ENCODE data around the gene MFGE8.

DNA sequence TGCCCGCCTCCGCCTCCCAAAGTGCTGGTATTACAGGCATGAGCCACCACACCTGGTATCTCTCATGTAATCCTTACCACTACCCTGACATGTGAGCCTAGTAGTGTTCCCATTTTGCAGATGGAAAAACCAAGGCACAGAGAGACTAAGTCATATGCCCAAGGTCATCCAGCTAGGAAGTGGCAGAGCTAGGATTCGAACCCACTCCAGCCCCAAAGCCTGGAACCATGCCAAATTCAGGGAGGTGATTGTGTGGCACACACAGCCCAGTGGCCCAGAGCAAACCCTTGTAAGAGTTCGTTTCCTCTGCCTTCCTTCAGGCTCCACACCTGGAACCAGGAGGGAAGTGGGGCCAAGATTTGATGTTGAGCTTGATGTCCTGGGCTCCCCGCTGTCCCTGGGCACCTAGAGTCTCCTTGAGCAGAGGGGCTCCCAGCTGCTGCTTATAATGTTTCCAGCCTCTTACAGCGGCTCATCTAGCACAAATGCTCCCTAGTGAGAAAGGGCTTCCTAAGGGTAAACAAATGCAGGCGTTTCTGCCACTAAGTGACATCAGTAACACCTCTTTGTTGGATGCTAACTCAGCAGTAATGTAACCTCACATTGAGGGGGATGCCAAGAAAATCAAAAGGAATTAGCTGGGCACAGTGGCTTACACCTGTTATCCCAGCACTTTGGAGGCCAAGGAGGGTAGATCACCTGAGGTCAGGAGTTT lies 21.5 kb downstream of the MFGE8 start:
- no peak for TF ChIP-seq POLR2A (IDR thresholded peaks at IDR 0.05)
- TF ChIP-seq, protein P1, sequence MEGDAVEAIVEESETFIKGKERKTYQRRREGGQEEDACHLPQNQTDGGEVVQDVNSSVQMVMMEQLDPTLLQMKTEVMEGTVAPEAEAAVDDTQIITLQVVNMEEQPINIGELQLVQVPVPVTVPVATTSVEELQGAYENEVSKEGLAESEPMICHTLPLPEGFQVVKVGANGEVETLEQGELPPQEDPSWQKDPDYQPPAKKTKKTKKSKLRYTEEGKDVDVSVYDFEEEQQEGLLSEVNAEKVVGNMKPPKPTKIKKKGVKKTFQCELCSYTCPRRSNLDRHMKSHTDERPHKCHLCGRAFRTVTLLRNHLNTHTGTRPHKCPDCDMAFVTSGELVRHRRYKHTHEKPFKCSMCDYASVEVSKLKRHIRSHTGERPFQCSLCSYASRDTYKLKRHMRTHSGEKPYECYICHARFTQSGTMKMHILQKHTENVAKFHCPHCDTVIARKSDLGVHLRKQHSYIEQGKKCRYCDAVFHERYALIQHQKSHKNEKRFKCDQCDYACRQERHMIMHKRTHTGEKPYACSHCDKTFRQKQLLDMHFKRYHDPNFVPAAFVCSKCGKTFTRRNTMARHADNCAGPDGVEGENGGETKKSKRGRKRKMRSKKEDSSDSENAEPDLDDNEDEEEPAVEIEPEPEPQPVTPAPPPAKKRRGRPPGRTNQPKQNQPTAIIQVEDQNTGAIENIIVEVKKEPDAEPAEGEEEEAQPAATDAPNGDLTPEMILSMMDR (IDR thresholded peaks at IDR 0.05): no peak

All from sigmoid colon (tissue), 3 donors.